Endothelial cell of umbilical vein (primary cell): ENCODE results near the gene HFE. TPM values are rescaled to one million over a fixed set of nuclear protein-coding genes. Genes with fewer than 3 reads are reported as not detected.

Experiments used
- BruUV-seq: library from RNA; stranded (reverse); fragments of 400-500 nt; replicated peaks from 2 replicates; lab custom pipeline; 2021; lab: Mats Ljungman, UMichigan
- CTCF ChIA-PET: fragments of 300-600, 350-600 bp; sonication (Branson Sonifier 250); formaldehyde crosslinking; loops from one replicate; lab custom pipeline; 2021; ENCODE audit warnings: antibody characterized with exemption, inconsistent platforms; lab: Charles Lee
- POLR2A ChIA-PET: fragments of 300-600, 350-600 bp; sonication (Branson Sonifier 250); formaldehyde crosslinking; loops from one replicate; lab custom pipeline; 2021; ENCODE audit warnings: antibody characterized with exemption, inconsistent platforms; lab: Charles Lee
- DNase-seq: peaks from one replicate; pipeline ENCODE4 v3.0.0-alpha.2; 2011; ENCODE audit warnings: low read depth, low spot score
- FAIRE-seq: peaks from 2 replicates; lab custom pipeline; 2011; peaks lifted over from hg19 to GRCh38; lab: Jason Lieb, UNC
- H2AFZ ChIP-seq: 2 replicates; pipeline ENCODE4 v1.6.0; 2012; ENCODE audit warnings: low read depth, low read length, control low read depth, inconsistent platforms
- H3K27ac ChIP-seq: 2 replicates; pipeline ENCODE4 v1.5.1; 2011; ENCODE audit warnings: low read depth, mild to moderate bottlenecking, control low read depth, low read length, moderate library complexity; ENCODE audit not compliant: insufficient read depth
- H3K27me3 ChIP-seq, 2 experiments: 2 replicates each; pipeline versions ENCODE4 v1.6.0 to v1.6.1; 2011; ENCODE audit warnings: low read length in 2 of 2, mixed read lengths in 1 of 2; ENCODE audit not compliant: control insufficient read depth in 2 of 2, insufficient read depth in 2 of 2
- H3K36me3 ChIP-seq, 2 experiments: 2 replicates in 1 of 2; 3 replicates in 1 of 2; pipeline ENCODE4 v1.5.1; 2011; ENCODE audit warnings: low read length in 2 of 2, mild to moderate bottlenecking in 1 of 2, moderate library complexity in 1 of 2; ENCODE audit not compliant: control insufficient read depth in 2 of 2, insufficient read depth in 2 of 2; ENCODE audit errors: extremely low read depth in 1 of 2
- H3K4me1 ChIP-seq: 3 replicates; pipeline ENCODE4 v1.5.1; 2011; ENCODE audit warnings: mild to moderate bottlenecking, low read length; ENCODE audit not compliant: control insufficient read depth, insufficient read depth; ENCODE audit errors: extremely low read depth
- H3K4me2 ChIP-seq: 2 replicates; pipeline ENCODE4 v1.6.1; 2011; ENCODE audit warnings: low read length, control low read depth, mixed read lengths; ENCODE audit not compliant: insufficient read depth
- H3K4me3 ChIP-seq, 3 experiments: fragments of 200-600 bp in 1 of 3; sonication (generic), shearing (Covaris generic) in 1 of 3; replicated peaks in 1 of 3; 2 replicates each; pipeline ENCODE4 v1.5.1; 2011 to 2016; ENCODE audit warnings: control low read depth in 3 of 3, low read length in 3 of 3, mild to moderate bottlenecking in 2 of 3, inconsistent platforms in 1 of 3, low read depth in 1 of 3, moderate library complexity in 1 of 3; ENCODE audit not compliant: insufficient read depth in 1 of 3
- H3K79me2 ChIP-seq: 2 replicates; pipeline ENCODE4 v1.6.0; 2012; ENCODE audit warnings: low read length, inconsistent platforms; ENCODE audit not compliant: control insufficient read depth, insufficient read depth
- H3K9ac ChIP-seq: replicated peaks from 2 replicates; pipeline ENCODE3; 2011; ENCODE audit warnings: low read length, control low read depth; ENCODE audit not compliant: insufficient read depth; ENCODE audit errors: extremely low read depth
- H3K9me1 ChIP-seq: replicated peaks from 3 replicates; pipeline ENCODE4 v1.6.0; 2011; ENCODE audit warnings: mild to moderate bottlenecking, low read length; ENCODE audit not compliant: control insufficient read depth, insufficient read depth; ENCODE audit errors: extremely low read depth
- H3K9me3 ChIP-seq: replicated peaks from 2 replicates; pipeline ENCODE4 v1.5.1; 2012; ENCODE audit warnings: low read length, inconsistent platforms; ENCODE audit not compliant: control insufficient read depth, insufficient read depth
- H4K20me1 ChIP-seq: replicated peaks from 2 replicates; pipeline ENCODE3; 2011; ENCODE audit warnings: mild to moderate bottlenecking, low read length; ENCODE audit not compliant: control insufficient read depth, insufficient read depth; ENCODE audit errors: extremely low read depth
- EZH2 ChIP-seq: IDR thresholded peaks from 2 replicates; pipeline ENCODE4 v1.6.1; 2012; ENCODE audit warnings: borderline replicate concordance, low read depth, mild to moderate bottlenecking, moderate library complexity, low read length, inconsistent platforms; ENCODE audit not compliant: severe bottlenecking
- FOS ChIP-seq: IDR thresholded peaks from 2 replicates; pipeline ENCODE4 v1.6.1; 2011; ENCODE audit warnings: mild to moderate bottlenecking, low read length, moderate library complexity, borderline replicate concordance; ENCODE audit not compliant: insufficient read depth
- GATA2 ChIP-seq: IDR thresholded peaks from 2 replicates; pipeline ENCODE4 v1.7.0; 2011; ENCODE audit warnings: low read depth, mild to moderate bottlenecking, moderate library complexity, mixed read lengths, low read length; ENCODE audit not compliant: insufficient read length, insufficient read depth
- JUN ChIP-seq: IDR thresholded peaks from 2 replicates; pipeline ENCODE4 v1.6.1; 2011; ENCODE audit warnings: borderline replicate concordance, low read depth; ENCODE audit not compliant: insufficient read length, insufficient read depth
- MYC ChIP-seq: IDR thresholded peaks from one replicate; pipeline ENCODE4 v1.6.1; 2011; ENCODE audit warnings: mild to moderate bottlenecking, low read depth, low read length
- POLR2A ChIP-seq: IDR thresholded peaks from 2 replicates; pipeline ENCODE4 v1.6.1; 2012; ENCODE audit warnings: low read depth, mild to moderate bottlenecking, control low read depth, low read length
- POLR2AphosphoS5 ChIP-seq: IDR thresholded peaks from 2 replicates; pipeline ENCODE4 v1.6.1; 2012; ENCODE audit warnings: low read depth, mild to moderate bottlenecking, control low read depth, low read length, moderate library complexity; ENCODE audit not compliant: insufficient read depth
- dilution Hi-C: fragments of 300-500 bp; cut with MboI; formaldehyde crosslinking; loops from one replicate; pipeline ENCODE4 v1.15.0; 2019; ENCODE audit warnings: low sequenced_read_pairs; ENCODE audit not compliant: extremely low pct_ligation_motif_present
- intact Hi-C: fragments of 100-400 bp; cut with micrococcal nuclease; formaldehyde crosslinking; loops from one replicate; pipeline ENCODE4 v1.10.0; 2022
- polyA plus RNA-seq, 4 experiments: library from polyadenylated mRNA; depleted of rRNA in 3 of 4; stranded (reverse) in 3 of 4; unstranded in 1 of 4; fragments of >200 nt; gene quantifications; 2 replicates each; pipeline versions ENCODE4 v1.2.1 to v1.2.3, GENCODE V29; 2011 to 2012; ENCODE audit warnings: missing spikeins in 1 of 4
- total RNA-seq: library from RNA; stranded (reverse); gene quantifications from 2 replicates; pipeline ENCODE4 v1.2.3, GENCODE V29; 2021
- TF ChIP-seq, protein P1 (sequence below), 2 donors: IDR thresholded peaks; 1 replicate in 1 of 2; 2 replicates in 1 of 2; pipeline ENCODE4 v1.5.1; 2011; ENCODE audit warnings: low read length in 2 of 2, mild to moderate bottlenecking in 2 of 2, moderate library complexity in 2 of 2, control low read depth in 1 of 2, inconsistent platforms in 1 of 2, low read depth in 1 of 2; ENCODE audit not compliant: insufficient read depth in 1 of 2; ENCODE audit errors: extremely low read depth in 1 of 2
- TF ChIP-seq, protein P2 (sequence below): IDR thresholded peaks from 2 replicates; pipeline ENCODE4 v1.6.1; 2011; ENCODE audit not compliant: insufficient read depth, insufficient read length

The HFE gene
- total and polyA plus RNA-seq, 2 donors (not counting 3 experiments of a cell fraction or from before 2014, with no cell fraction given), result 6.3 to 8.1 TPM

DNA sequence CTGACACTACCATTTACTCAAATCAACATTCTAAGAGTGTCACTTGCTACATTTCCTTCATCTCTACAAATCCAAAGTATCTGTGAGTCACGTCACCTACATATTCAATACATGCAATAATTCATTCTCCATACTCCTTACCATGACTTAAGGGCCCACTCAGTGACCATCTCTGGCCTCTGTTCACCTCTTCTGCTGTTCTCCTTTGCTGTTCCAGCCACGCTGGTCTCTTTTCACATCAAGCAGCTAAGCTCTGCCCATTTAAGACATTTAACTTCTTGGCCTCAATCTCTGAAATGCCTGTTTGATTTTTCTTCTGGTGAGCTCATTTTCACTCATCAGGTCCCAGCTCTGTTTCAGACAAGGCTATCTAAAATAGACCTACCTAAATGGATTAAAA, 46.5 kb downstream of the HFE start:
- CTCF ChIA-PET, result interaction anchor here (0.7 kb wide), 2 partner anchors 9 to 18 kb away, joined by 3 read pairs; a partner anchor contains a TSS
- TF ChIP-seq JUN, result no peak
- TF ChIP-seq, protein P1, sequence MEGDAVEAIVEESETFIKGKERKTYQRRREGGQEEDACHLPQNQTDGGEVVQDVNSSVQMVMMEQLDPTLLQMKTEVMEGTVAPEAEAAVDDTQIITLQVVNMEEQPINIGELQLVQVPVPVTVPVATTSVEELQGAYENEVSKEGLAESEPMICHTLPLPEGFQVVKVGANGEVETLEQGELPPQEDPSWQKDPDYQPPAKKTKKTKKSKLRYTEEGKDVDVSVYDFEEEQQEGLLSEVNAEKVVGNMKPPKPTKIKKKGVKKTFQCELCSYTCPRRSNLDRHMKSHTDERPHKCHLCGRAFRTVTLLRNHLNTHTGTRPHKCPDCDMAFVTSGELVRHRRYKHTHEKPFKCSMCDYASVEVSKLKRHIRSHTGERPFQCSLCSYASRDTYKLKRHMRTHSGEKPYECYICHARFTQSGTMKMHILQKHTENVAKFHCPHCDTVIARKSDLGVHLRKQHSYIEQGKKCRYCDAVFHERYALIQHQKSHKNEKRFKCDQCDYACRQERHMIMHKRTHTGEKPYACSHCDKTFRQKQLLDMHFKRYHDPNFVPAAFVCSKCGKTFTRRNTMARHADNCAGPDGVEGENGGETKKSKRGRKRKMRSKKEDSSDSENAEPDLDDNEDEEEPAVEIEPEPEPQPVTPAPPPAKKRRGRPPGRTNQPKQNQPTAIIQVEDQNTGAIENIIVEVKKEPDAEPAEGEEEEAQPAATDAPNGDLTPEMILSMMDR (IDR thresholded peaks at IDR 0.05; ENCODE audit: extremely low read depth in 1 of 2, insufficient read depth in 1 of 2, low read depth in 1 of 2, low read length in 2 of 2), result no peak
- no peak for TF ChIP-seq POLR2A
- no peak for TF ChIP-seq MYC
- TF ChIP-seq, protein P2, sequence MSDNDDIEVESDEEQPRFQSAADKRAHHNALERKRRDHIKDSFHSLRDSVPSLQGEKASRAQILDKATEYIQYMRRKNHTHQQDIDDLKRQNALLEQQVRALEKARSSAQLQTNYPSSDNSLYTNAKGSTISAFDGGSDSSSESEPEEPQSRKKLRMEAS, result no peak
- TF ChIP-seq POLR2AphosphoS5, result no peak
- no peak for TF ChIP-seq EZH2
- TF ChIP-seq FOS, result no peak
- TF ChIP-seq GATA2, result no peak

More for the DNA sequence above, 46.5 kb downstream of the HFE start:
- no peaks in the 10 kb centered on the region for H3K36me3 ChIP-seq
- POLR2A ChIA-PET, result interaction anchor here (1.1 kb wide), 1 partner anchor 10 kb away, joined by 3 read pairs; a partner anchor contains a TSS
- intact Hi-C loops (loop anchor here (2.0 kb wide), 1 partner anchor 17 kb away; no protein-coding TSS in a partner anchor), dilution Hi-C loops (no loop called here)
- no peak overlapping the region for H3K4me2 ChIP-seq
- no peaks in the 10 kb centered on the region for H3K9me3 ChIP-seq
- no peak overlapping the region for H2AFZ ChIP-seq
- DNase-seq (no peak), FAIRE-seq (no peak)
- BruUV-seq, result no TSS peak
- H3K4me3 ChIP-seq, result no peak overlapping the region
- no peaks in the 10 kb centered on the region for H3K79me2 ChIP-seq
- no peaks in the 10 kb centered on the region for H3K4me1 ChIP-seq
- no peak overlapping the region for H3K27ac ChIP-seq
- H3K9ac ChIP-seq, result no peak overlapping the region
- no peaks in the 10 kb centered on the region for H4K20me1 ChIP-seq
- no peaks in the 10 kb centered on the region for H3K9me1 ChIP-seq
- no peaks in the 10 kb centered on the region for H3K27me3 ChIP-seq
